GM21737 (cell line): ENCODE results near the gene ITIH5.

Experiments used
- ATAC-seq: cut with Tn5 transposase; IDR thresholded peaks from one replicate; pipeline ENCODE4 v1.9.1; 2021; ENCODE audit warnings: mild to moderate bottlenecking, moderate library complexity; ENCODE audit not compliant: unreplicated experiment

ITIH5 gene

GRCh38 chr10:7635408-7636125 is 31.2 kb downstream of the ITIH5 start:
- ATAC-seq, result no peak

DNA sequence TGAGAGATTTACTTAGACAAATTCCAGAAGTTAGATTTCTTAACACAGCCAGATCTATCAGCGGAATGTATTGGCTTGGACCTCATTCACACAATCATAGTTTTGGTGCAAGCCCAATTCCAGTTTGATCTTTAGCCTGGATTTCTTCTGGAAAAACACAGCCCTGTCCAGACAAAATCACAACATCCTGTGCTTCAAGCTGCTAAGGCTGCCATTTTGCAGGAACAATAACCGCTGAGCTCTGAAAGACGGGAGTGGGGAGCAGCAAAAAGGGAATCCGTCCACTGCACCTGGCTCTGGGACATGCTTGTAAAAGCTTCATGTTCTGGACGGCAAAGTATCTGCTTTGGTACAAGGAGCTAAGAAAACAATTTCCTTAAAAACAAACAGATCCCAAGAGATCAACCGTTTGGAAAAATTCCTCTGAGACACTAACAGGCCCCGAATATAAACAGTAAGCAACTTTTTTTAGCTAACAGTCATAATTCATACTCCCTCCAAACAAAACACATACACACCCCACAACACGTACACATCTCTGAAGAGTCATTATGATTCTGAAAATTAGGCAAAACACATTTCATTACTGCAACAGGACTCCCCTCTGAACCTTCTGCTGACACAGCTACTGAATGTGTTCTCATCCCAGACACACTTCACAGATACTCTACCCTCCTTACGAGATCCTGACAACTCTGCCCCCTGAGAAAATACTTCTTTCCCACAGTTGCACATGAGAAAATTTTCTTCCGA is 32.4 kb downstream of the ITIH5 start:
- ATAC-seq, result no peak

DNA sequence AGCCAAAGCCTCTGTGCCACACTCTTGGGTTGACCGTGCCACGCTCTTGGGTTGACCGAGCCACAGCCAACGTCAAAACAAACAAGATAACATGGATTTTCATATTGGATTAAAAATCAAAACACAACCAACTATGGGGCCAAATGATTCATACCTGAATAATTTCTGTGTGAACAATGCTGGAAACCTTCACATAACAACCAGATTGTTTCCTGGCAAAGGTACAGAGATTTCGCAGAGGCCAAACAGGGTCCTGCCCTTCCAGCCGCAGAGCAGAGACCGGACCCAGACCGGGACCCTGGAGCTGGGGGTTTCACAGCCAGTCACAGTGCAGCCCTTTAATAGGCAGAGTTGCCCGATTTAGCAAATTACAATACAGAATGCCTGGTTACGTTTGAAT is 40.5 kb downstream of the ITIH5 start:
- no peak for ATAC-seq

- no peak for ATAC-seq
These were observed 40.9 kb downstream of the ITIH5 start for GRCh38 chr10:7625836-7626235.

DNA sequence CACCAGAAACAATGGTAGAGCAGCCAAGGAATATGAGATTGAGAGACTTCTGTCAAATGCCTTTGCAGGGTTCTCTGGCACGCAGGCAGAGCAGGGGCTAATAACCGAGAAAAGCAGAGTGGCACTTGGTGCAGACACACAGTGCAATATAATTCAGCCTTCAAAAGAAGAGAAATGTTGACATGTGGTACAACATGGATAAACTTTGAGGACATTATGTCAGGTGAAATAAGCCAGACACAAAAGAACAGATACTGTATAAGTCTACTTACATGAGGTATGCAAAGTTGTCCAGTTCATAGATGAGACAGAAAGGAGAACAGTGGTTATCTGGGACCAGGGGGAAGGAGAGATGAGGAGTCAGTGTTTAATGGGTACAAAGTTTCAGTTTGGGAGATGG is 41.8 kb downstream of the ITIH5 start:
- ATAC-seq, result no peak

- no peak for ATAC-seq
These were observed 43.8 kb downstream of the ITIH5 start for GRCh38 chr10:7622969-7623368.

- ATAC-seq, result no peak
These were observed 48.3 kb downstream of the ITIH5 start for GRCh38 chr10:7618461-7618860.

GRCh38 chr10:7611909-7612308 is 54.9 kb downstream of the ITIH5 start:
- ATAC-seq, result no peak

DNA sequence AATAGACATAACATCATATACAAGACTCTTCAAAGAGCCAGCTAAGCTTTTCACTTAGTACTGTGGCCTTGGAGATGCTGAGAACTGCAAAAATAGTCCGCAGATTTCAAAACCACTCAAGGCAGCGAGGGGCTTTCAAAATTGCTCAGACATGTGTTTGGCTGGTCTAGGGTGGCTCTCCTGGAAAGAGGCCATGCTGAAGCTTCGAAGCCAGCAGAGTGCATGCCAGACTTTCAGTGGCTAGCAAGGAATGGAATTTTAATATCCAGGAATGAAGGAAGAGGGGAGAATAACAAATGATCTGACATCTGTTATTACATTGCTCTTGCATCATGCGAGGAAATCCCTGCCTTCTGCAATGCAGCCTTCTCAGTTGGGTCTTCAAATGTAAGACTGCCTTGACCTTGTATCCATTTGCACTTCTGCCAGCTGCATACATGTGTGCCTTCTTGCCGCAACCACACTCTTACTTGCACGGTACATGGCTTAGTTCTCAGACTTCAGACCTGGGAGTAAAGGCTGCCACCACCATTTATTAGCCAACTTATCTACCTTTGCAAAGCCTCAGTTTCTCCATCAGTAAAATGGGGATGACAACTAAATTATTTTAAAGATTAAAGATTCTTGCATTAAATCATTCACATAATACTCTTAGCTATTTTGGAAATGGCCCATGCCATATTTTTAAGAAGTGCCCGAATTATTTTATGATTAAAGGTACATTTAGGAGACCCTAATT is 55.9 kb downstream of the ITIH5 start:
- no peak for ATAC-seq

DNA sequence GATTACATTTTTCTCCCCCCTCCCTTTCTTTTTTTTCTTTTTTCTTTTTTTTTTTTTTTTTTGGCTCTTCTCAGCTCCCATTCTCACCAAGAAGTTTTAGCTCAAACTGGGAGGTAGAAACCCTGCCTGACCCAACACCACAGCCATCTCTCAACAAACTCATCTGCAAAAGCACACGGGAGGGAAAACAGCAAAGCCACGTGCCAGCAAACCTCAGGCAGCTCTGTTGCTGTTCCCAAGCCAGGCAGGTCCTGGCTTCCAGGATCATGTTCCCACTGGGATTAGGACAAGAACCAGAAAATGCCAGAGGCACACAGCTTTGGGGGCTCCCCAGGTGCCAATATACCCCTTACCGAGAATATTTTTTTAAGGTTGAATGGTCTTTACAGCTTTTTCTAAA is 56.7 kb downstream of the ITIH5 start:
- ATAC-seq, result no peak

GRCh38 chr10:7609556-7609955 is 57.2 kb downstream of the ITIH5 start:
- ATAC-seq, result no peak

DNA sequence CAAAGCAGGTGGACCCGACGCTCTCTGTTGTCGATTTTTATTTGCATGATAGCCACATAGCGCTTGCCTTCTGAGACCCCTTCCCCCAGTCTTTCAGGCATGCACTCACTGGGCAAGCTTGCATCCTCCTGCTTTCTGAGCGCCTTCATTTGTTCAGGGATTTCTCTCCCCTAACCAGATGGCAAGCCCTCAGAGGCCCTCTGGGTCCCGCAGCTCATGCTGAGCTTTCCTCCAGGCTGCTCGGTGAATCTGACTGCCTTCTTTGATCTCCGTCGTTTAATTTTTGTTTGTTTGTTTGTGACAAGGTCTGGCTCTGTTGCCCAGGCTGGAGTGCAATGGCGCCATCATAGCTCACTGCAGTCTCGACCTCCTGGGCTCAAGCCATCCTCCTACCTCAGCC is 58.8 kb downstream of the ITIH5 start:
- ATAC-seq, result no peak

- ATAC-seq, result no peak
These were observed 59.8 kb downstream of the ITIH5 start for GRCh38 chr10:7606951-7607404.

- no peak for ATAC-seq
These were observed 61.0 kb downstream of the ITIH5 start for GRCh38 chr10:7605565-7606295.

GRCh38 chr10:7601023-7601656 is 65.6 kb downstream of the ITIH5 start:
- no peak for ATAC-seq

- ATAC-seq, result no peak
These were observed 68.0 kb downstream of the ITIH5 start for GRCh38 chr10:7598771-7599170.

- no peak for ATAC-seq
These were observed 70.4 kb downstream of the ITIH5 start for GRCh38 chr10:7596356-7596755.

DNA sequence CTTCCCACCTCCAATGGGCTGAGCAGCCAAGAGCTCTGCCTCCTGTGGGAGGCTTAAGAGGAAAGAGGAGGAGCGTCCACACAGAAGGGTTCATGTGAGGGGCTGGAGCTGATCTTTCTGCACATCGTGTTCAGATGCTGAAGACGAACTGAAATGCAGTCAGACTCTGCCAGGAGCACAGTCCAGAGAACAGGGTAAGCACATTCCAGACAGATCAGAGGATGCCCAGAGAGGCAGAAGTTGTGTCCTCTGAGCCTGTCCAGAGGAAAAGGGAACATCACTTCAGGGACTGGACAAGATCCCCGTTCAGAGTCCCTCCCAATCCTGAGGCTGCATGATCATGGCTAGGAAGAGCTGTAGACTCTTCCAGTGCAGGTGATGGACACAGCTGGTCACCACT is 72.9 kb downstream of the ITIH5 start:
- no peak for ATAC-seq

DNA sequence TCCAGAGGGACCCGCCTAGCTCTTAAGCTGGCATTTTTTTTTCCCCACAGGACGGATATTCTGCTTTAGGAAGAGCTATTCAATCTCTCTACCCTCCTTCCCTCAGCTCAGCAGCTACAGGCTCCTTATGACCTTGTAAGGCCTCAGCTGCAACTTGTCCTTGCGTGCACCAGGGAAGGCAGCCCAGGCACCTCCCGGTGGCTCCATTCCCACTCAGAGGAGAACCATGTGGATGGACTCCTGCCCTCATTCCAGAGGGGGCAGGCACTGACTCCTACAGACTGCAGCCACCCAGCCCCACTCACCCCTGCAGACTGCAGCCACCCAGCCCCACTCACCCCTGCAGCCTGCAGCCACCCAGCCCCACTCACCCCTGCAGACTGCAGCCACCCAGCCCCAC is 73.7 kb downstream of the ITIH5 start:
- no peak for ATAC-seq

DNA sequence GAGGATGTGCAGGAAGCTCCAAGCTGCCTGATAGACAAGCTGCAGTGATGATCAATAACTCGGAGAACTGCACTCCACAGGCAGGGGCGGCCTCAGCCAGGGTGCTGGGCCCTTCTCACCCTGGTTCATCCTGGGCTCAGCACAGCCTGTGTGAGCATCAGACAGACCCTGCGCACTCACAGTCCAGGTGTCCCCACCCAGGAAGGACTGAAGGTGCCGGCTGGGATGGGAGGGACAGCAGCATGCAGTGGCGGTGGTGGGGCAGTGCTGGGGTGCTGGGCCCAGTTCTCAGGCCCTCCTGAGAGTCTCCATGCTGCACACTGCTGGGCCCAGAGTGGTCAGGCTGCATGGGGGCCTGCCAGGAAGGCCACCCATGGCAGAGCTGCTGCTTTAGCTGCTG is 74.1 kb downstream of the ITIH5 start:
- no peak for ATAC-seq

DNA sequence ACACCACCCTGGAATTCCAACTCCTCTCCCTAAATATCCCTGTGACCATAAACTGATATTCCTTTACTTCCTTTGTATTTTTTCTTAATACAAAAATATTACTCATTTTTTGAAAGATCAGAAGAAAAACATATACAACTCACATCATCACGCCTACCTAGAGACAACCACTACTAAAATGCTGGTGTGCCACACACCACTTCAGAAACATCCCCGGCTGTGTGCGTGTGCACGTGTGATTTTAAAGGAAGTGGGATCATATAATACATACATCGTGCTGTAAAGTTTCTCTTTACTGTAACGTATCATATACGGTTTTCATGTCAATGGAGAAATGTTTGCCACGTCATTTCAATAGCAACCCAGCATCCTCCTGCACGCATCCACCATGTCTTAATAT is 76.5 kb downstream of the ITIH5 start:
- ATAC-seq, result no peak
